ENCODE data around the gene TBC1D14.

Gene TBC1D14

DNA sequence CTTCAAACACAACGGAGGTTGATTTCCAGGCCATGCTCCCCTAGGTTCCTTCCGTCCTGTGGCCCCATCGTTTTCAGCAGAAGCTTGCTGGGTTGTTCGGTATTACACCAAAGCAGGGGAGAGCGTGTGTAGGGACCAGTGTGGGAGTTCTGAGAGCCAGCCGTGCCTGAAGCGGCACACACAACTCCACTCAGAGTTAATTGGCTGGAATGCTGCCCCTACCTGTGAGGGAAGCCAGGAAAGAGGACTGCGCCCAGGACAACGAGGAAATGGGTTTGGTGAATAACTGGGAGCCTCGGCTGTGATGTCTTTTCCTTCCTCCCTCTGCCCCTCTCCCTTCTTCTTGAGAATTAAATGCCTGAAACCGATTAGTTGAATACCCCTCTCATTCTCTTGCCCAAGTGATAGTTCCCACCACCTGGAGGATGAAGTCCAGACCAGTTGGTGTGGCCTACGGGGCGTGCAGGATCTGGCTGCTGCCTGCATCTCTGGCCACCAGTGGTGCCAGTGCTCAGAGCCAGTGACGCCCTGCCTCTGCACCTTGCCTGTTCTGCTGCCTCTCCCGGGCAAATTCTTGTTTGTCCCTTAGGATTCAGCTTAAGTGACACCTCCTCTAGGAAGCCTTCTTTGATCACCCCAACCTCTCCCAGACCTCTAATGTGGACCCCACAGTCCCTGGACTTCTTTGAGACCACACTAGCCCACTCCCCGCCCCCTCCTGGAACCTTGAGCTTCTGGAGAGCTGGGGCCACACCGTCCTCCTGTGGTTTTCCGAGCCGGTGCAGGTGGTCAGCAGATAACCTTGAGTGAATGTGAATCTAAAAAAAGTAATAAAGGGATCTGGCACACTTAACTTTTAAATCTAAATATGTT lies 33.6 kb downstream of the TBC1D14 start:
- TF ChIP-seq, protein P1, sequence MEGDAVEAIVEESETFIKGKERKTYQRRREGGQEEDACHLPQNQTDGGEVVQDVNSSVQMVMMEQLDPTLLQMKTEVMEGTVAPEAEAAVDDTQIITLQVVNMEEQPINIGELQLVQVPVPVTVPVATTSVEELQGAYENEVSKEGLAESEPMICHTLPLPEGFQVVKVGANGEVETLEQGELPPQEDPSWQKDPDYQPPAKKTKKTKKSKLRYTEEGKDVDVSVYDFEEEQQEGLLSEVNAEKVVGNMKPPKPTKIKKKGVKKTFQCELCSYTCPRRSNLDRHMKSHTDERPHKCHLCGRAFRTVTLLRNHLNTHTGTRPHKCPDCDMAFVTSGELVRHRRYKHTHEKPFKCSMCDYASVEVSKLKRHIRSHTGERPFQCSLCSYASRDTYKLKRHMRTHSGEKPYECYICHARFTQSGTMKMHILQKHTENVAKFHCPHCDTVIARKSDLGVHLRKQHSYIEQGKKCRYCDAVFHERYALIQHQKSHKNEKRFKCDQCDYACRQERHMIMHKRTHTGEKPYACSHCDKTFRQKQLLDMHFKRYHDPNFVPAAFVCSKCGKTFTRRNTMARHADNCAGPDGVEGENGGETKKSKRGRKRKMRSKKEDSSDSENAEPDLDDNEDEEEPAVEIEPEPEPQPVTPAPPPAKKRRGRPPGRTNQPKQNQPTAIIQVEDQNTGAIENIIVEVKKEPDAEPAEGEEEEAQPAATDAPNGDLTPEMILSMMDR (IDR thresholded peaks at IDR 0.05; ENCODE audit: low read depth, low read length, missing control alignments) = no peak
- in situ Hi-C loops (cut with HindIII; ENCODE audit: low pct_ligation_motif_present, low sequenced_read_pairs) = no loop called here
- no peak for DNase-seq
- no peak overlapping the region for H3K27ac ChIP-seq
- no peaks in the 10 kb centered on the region for H3K27me3 ChIP-seq (replicated peaks)
- H3K4me3 ChIP-seq (ENCODE audit: low read depth, low read length) = no peak overlapping the region
- H3K36me3 ChIP-seq (replicated peaks) = no peaks in the 10 kb centered on the region

DNA sequence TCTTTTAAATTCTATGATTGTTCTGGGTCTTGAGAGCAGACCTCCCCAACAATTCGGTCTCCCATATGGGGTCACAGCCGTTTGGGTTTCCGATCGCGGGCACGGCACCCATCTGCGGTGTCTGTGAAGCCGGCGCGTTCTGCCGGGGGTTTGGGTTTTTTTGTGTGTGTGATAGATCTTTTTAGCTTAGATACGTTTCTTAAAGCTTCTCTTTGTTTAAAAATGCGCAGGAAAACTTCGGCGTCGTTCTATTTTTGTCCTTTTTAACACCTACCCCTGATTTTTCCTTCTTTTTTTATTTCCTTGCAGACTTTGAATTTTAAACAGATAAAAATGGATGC lies 34.2 kb downstream of the TBC1D14 start:
- Histone ChIP-seq H3K27ac (no peak overlapping the region), H3K4me3 (ENCODE audit: low read depth, low read length) (no peak overlapping the region), H3K36me3 (replicated peaks) (no peaks in the 10 kb centered on the region), H3K27me3 (replicated peaks) (no peaks in the 10 kb centered on the region)
- in situ Hi-C loops (cut with HindIII; ENCODE audit: low pct_ligation_motif_present, low sequenced_read_pairs) = no loop called here
- DNase-seq = no peak
- TF ChIP-seq, protein P1 (IDR thresholded peaks at IDR 0.05; ENCODE audit: low read depth, low read length, missing control alignments) = no peak

DNA sequence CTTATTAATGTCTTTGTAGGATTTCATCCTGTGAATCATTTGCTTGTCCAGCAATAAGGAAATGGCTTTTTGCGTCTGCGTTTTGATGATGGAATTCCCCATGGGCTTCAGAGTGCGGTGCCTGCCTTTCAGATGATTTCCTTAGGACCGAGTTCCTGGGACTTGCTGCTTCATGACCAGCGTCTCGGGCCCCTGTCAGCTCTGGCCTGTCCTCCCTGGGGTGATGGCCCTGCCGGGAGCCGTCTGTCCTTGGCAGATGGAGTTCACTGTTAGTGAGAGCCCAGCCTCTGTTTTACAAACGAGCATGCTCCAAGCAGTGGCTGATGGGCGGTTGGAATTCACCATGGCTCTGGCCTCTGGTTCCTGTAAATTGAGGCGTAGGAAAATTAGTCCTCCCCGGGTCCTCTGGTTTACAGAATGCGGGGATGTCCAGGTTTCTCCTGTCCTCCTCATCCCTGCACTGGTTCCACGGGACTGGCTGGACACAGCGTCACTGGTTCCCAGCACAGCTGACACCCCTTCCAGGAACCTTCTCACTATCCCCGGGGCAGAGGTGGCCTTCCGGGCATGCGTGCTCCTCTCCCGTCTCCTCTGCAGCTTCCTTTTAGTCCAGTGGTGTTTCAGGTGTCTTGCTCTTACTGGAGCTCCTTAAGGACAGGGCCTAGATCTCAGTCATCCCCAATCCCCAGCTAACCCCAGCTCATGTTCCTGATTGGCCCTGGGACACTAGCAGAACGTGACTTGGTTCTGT lies 34.9 kb downstream of the TBC1D14 start:
- in situ Hi-C loops (cut with HindIII; ENCODE audit: low pct_ligation_motif_present, low sequenced_read_pairs) = no loop called here
- Histone ChIP-seq H3K4me3 (ENCODE audit: low read depth, low read length) (no peak overlapping the region), H3K27ac (no peak overlapping the region), H3K27me3 (replicated peaks) (no peaks in the 10 kb centered on the region), H3K36me3 (replicated peaks) (no peaks in the 10 kb centered on the region)
- peak; percentile 10 for DNase-seq
- TF ChIP-seq, protein P1 (IDR thresholded peaks at IDR 0.05; ENCODE audit: low read depth, low read length, missing control alignments) = no peak

DNA sequence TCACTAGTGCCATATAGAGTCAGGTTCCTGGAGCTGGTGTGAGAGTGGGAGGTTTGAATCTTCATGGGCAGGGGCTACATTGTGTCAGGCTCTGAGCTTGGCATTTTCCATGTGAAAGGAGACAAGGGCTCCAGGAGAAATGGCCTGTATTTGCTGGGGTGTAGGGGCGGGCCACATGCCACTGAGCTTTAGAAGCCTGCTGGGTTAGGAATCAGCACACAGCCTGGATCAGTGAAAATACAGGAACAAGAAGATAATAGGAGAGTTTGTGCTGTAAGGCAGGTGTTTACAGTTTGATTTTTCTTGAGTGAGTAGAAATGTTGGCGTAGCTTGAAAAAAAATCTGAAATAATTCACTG lies 35.4 kb downstream of the TBC1D14 start:
- no peaks in the 10 kb centered on the region for H3K27me3 ChIP-seq (replicated peaks)
- H3K27ac ChIP-seq = no peak overlapping the region
- DNase-seq = no peak
- no peaks in the 10 kb centered on the region for H3K36me3 ChIP-seq (replicated peaks)
- no peak overlapping the region for H3K4me3 ChIP-seq (ENCODE audit: low read depth, low read length)
- TF ChIP-seq, protein P1 (IDR thresholded peaks at IDR 0.05; ENCODE audit: low read depth, low read length, missing control alignments) = no peak
- in situ Hi-C loops (cut with HindIII; ENCODE audit: low pct_ligation_motif_present, low sequenced_read_pairs) = no loop called here

DNA sequence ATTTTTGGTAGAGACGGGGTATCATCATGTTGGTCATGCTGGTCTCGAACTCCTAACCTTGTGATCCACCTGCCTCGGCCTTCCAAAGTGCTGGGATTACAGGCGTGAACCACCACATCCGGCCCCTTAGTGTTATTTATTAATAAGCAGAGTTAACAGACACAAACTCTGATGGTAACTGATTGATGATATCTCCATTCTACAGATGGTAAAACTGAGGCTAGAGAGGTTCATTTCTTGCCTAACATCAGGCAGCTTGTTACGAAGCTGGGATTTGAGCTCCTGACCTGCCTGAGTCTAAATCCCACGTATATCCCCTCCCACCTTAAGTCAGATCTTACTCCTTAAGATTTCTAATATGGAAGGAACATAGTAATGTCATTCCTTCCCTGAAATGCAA lies 36.9 kb downstream of the TBC1D14 start:
- in situ Hi-C loops (cut with HindIII; ENCODE audit: low pct_ligation_motif_present, low sequenced_read_pairs) = no loop called here
- TF ChIP-seq, protein P1 (IDR thresholded peaks at IDR 0.05; ENCODE audit: low read depth, low read length, missing control alignments) = no peak
- no peak for DNase-seq

More for the DNA sequence above, 36.9 kb downstream of the TBC1D14 start:
- H3K27ac ChIP-seq = no peak overlapping the region
- no peaks in the 10 kb centered on the region for H3K36me3 ChIP-seq (replicated peaks)
- H3K27me3 ChIP-seq (replicated peaks) = no peaks in the 10 kb centered on the region
- no peak overlapping the region for H3K4me3 ChIP-seq (ENCODE audit: low read depth, low read length)
